HepG2 (cell line): ENCODE results near the gene FOXK2. TPM values are rescaled to one million over a fixed set of nuclear protein-coding genes. Genes with fewer than 3 reads are reported as not detected.

ENCODE experiments used
- ASH2L ChIP-seq: fragments of 300-600, 200-600 bp; sonication (generic); IDR thresholded peaks from 2 replicates; pipeline ENCODE4 v1.7.0; 2017; ENCODE audit warnings: low read depth, mild to moderate bottlenecking, moderate library complexity, mixed read lengths, low read length; ENCODE audit not compliant: insufficient read length
- CTCF ChIP-seq: sonication (generic); formaldehyde crosslinking; IDR thresholded peaks from 2 replicates; pipeline ENCODE4 v1.5.0; 2020; ENCODE audit warnings: mild to moderate bottlenecking, missing genetic modification reagents, moderate library complexity
- HNF4G ChIP-seq, 2 experiments: sonication (generic) in 1 of 2; formaldehyde crosslinking in 1 of 2; IDR thresholded peaks; 2 replicates each; pipeline versions ENCODE4 v1.4.0 to v1.6.1; 2011 to 2020; ENCODE audit warnings: borderline replicate concordance in 2 of 2, low read depth in 2 of 2, mild to moderate bottlenecking in 2 of 2, low read length in 1 of 2, missing genetic modification reagents in 1 of 2, moderate library complexity in 1 of 2
- IKZF1 ChIP-seq: fragments of 450-650 bp; IDR thresholded peaks from 2 replicates; pipeline ENCODE4 v1.7.1; 2016
- NCOA1 ChIP-seq: sonication (generic); formaldehyde crosslinking; IDR thresholded peaks from 2 replicates; pipeline ENCODE4 v1.9.0; 2021; ENCODE audit warnings: missing genetic modification reagents
- NFYB ChIP-seq: sonication (generic); formaldehyde crosslinking; IDR thresholded peaks from 2 replicates; pipeline ENCODE4 v1.4.0; 2020; ENCODE audit warnings: missing genetic modification reagents
- POLR2AphosphoS5 ChIP-seq: IDR thresholded peaks from 2 replicates; pipeline ENCODE4 v1.6.1; 2012; ENCODE audit warnings: low read depth, low read length
- SMAD9 ChIP-seq: sonication (generic); formaldehyde crosslinking; IDR thresholded peaks from 2 replicates; pipeline ENCODE4 v1.5.1; 2020; ENCODE audit warnings: mild to moderate bottlenecking, missing genetic modification reagents
- ZBTB38 ChIP-seq: sonication (generic); formaldehyde crosslinking; IDR thresholded peaks from 2 replicates; pipeline ENCODE4 v1.5.1; 2020; ENCODE audit warnings: mild to moderate bottlenecking, missing genetic modification reagents
- ZNF20 ChIP-seq: sonication (generic); formaldehyde crosslinking; IDR thresholded peaks from 2 replicates; pipeline ENCODE4 v1.4.0; 2020; ENCODE audit warnings: mild to moderate bottlenecking, moderate library complexity, missing genetic modification reagents
- ZNF24 ChIP-seq: fragments of 450-650 bp; IDR thresholded peaks from 2 replicates; pipeline ENCODE4 v1.6.1; 2017; ENCODE audit warnings: antibody characterized with exemption, mild to moderate bottlenecking
- ZNF597 ChIP-seq: sonication (generic); formaldehyde crosslinking; IDR thresholded peaks from 2 replicates; pipeline ENCODE4 v1.5.0; 2020; ENCODE audit warnings: missing genetic modification reagents
- ZNF672 ChIP-seq: sonication (generic); formaldehyde crosslinking; IDR thresholded peaks from 2 replicates; pipeline ENCODE4 v1.8.1; 2022; ENCODE audit warnings: missing genetic modification reagents
- ZNF891 ChIP-seq: sonication (generic); formaldehyde crosslinking; IDR thresholded peaks from 2 replicates; pipeline ENCODE4 v1.5.0; 2020; ENCODE audit warnings: mild to moderate bottlenecking, missing genetic modification reagents
- polyA plus RNA-seq, 8 experiments: library from polyadenylated mRNA; depleted of rRNA in 3 of 8; stranded (reverse) in 7 of 8; unstranded in 1 of 8; fragments of >200 nt; fragmentation: Illumina TruSeq in 4 of 8; extraction: Trizol in 4 of 8; gene quantifications; 2 replicates each; pipeline versions ENCODE4 v1.2.1 to v1.2.3, GENCODE V29; 2011 to 2016; ENCODE audit warnings: low read depth in 4 of 8, missing spikeins in 1 of 8, mixed read lengths in 1 of 8; ENCODE audit not compliant: insufficient read depth in 1 of 8
- total RNA-seq, 5 experiments: library from RNA; depleted of rRNA; stranded (reverse); fragments of >200 nt; fragmentation: Illumina TruSeq; extraction: Trizol; gene quantifications; 2 replicates each; pipeline ENCODE4 v1.2.3, GENCODE V29; 2016; ENCODE audit warnings: low read depth in 1 of 5
- TF ChIP-seq, protein P1 (sequence below): sonication (generic); formaldehyde crosslinking; IDR thresholded peaks from 2 replicates; pipeline ENCODE4 v1.9.0; 2021; ENCODE audit warnings: missing genetic modification reagents, borderline replicate concordance
- TF ChIP-seq, protein P2 (sequence below): sonication (generic); formaldehyde crosslinking; conservative IDR thresholded peaks from 2 replicates; pipeline ENCODE4 v1.5.0; 2020; ENCODE audit warnings: missing genetic modification reagents
- TF ChIP-seq, protein P3 (sequence below): IDR thresholded peaks from 2 replicates; pipeline ENCODE4 v1.6.1; 2016; ENCODE audit warnings: low read depth, borderline replicate concordance
- TF ChIP-seq, protein P4 (sequence below): sonication (generic); formaldehyde crosslinking; IDR thresholded peaks from 2 replicates; pipeline ENCODE4 v1.5.0; 2020; ENCODE audit warnings: missing genetic modification reagents
- TF ChIP-seq, protein P5 (sequence below): fragments of 450-650 bp; IDR thresholded peaks from 2 replicates; pipeline ENCODE4 v1.6.1; 2017

The FOXK2 gene
- total and polyA plus RNA-seq, 2 of the 13 experiments (the other 11 are each of a cell fraction or from before 2014, with no cell fraction given), result 67.1 to 67.2 TPM

GRCh38 chr17:82494236-82495055 lies 25.1 kb upstream of the FOXK2 start (continued):
- TF ChIP-seq HNF4G (IDR thresholded peaks at IDR 0.05; ENCODE audit: borderline replicate concordance, low read depth, low read length) (peak; percentile 31; the same call in 1 of the 2 replicates), HNF4G (CRISPR knock-in tag; IDR thresholded peaks at IDR 0.05; ENCODE audit: borderline replicate concordance, low read depth) (peak; percentile 28; the same call in 1 of the 2 replicates), ZNF672 (CRISPR knock-in tag) (no peak), NFYB (CRISPR knock-in tag) (peak; percentile 12; the same call in 1 of the 2 replicates), ZBTB38 (CRISPR knock-in tag) (peak; percentile 88), ZNF20 (CRISPR knock-in tag) (no peak), ZNF597 (no peak), ZNF891 (CRISPR knock-in tag) (peak; percentile 84), IKZF1 (no peak), CTCF (CRISPR knock-in tag) (peak; percentile 99), NCOA1 (CRISPR knock-in tag) (peak; percentile 96), SMAD9 (CRISPR knock-in tag) (no peak), ZNF24 (peak; percentile 100), ASH2L (peak; percentile 60), POLR2AphosphoS5 (no peak)
- TF ChIP-seq, protein P1, sequence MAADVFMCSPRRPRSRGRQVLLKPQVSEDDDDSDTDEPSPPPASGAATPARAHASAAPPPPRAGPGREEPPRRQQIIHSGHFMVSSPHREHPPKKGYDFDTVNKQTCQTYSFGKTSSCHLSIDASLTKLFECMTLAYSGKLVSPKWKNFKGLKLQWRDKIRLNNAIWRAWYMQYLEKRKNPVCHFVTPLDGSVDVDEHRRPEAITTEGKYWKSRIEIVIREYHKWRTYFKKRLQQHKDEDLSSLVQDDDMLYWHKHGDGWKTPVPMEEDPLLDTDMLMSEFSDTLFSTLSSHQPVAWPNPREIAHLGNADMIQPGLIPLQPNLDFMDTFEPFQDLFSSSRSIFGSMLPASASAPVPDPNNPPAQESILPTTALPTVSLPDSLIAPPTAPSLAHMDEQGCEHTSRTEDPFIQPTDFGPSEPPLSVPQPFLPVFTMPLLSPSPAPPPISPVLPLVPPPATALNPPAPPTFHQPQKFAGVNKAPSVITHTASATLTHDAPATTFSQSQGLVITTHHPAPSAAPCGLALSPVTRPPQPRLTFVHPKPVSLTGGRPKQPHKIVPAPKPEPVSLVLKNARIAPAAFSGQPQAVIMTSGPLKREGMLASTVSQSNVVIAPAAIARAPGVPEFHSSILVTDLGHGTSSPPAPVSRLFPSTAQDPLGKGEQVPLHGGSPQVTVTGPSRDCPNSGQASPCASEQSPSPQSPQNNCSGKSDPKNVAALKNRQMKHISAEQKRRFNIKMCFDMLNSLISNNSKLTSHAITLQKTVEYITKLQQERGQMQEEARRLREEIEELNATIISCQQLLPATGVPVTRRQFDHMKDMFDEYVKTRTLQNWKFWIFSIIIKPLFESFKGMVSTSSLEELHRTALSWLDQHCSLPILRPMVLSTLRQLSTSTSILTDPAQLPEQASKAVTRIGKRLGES (CRISPR knock-in tag), result no peak
- TF ChIP-seq, protein P2, sequence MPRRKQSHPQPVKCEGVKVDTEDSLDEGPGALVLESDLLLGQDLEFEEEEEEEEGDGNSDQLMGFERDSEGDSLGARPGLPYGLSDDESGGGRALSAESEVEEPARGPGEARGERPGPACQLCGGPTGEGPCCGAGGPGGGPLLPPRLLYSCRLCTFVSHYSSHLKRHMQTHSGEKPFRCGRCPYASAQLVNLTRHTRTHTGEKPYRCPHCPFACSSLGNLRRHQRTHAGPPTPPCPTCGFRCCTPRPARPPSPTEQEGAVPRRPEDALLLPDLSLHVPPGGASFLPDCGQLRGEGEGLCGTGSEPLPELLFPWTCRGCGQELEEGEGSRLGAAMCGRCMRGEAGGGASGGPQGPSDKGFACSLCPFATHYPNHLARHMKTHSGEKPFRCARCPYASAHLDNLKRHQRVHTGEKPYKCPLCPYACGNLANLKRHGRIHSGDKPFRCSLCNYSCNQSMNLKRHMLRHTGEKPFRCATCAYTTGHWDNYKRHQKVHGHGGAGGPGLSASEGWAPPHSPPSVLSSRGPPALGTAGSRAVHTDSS (CRISPR knock-in tag), result 0 out of 2 replicates have a peak, but pooled peaks have one; percentile 31
- TF ChIP-seq, protein P3, sequence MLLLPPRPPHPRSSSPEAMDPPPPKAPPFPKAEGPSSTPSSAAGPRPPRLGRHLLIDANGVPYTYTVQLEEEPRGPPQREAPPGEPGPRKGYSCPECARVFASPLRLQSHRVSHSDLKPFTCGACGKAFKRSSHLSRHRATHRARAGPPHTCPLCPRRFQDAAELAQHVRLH (CRISPR knock-in tag), result peak; percentile 92; the same call in 1 of the 2 replicates
- TF ChIP-seq, protein P4, sequence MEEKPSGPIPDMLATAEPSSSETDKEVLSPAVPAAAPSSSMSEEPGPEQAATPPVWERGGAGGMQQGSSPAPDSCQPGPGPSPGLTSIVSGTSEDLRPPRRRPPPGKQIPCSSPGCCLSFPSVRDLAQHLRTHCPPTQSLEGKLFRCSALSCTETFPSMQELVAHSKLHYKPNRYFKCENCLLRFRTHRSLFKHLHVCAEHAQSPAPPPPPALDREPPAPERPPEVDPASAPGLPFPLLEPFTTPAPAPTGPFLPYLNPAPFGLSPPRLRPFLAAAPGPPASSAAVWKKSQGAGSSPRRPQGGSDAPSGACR (CRISPR knock-in tag), result peak; percentile 98
- TF ChIP-seq, protein P5, sequence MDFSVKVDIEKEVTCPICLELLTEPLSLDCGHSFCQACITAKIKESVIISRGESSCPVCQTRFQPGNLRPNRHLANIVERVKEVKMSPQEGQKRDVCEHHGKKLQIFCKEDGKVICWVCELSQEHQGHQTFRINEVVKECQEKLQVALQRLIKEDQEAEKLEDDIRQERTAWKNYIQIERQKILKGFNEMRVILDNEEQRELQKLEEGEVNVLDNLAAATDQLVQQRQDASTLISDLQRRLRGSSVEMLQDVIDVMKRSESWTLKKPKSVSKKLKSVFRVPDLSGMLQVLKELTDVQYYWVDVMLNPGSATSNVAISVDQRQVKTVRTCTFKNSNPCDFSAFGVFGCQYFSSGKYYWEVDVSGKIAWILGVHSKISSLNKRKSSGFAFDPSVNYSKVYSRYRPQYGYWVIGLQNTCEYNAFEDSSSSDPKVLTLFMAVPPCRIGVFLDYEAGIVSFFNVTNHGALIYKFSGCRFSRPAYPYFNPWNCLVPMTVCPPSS, result no peak
